ENCODE measurements around the gene TRIM63. TPM values are rescaled to one million over a fixed set of nuclear protein-coding genes. Genes with fewer than 3 reads are reported as not detected.

The TRIM63 gene
- total and polyA plus RNA-seq, 2 of the 8 experiments (the other 6 are each of a cell fraction or from before 2014, with no cell fraction given): not detected

DNA sequence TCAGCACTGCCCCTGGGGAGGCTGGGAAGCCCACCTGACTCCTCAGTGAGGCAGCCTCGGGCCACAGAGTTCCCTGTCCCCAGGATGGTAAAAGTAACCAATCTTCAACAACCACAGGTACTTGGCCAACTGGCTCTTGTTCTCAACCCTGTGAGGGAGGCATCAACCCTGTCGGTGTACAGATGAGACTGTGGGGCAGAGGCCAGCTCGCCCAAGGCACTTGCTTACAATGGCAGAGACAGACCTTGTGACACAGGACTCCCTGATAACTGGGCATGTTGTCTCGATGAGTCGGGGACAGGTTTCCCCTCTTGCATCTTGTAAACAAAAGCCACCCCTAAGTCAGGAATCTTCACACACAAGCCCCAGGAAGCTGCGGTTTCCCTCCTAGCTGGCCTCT is 29.5 kb downstream of the TRIM63 start (continued):
- TF ChIP-seq, protein P1, sequence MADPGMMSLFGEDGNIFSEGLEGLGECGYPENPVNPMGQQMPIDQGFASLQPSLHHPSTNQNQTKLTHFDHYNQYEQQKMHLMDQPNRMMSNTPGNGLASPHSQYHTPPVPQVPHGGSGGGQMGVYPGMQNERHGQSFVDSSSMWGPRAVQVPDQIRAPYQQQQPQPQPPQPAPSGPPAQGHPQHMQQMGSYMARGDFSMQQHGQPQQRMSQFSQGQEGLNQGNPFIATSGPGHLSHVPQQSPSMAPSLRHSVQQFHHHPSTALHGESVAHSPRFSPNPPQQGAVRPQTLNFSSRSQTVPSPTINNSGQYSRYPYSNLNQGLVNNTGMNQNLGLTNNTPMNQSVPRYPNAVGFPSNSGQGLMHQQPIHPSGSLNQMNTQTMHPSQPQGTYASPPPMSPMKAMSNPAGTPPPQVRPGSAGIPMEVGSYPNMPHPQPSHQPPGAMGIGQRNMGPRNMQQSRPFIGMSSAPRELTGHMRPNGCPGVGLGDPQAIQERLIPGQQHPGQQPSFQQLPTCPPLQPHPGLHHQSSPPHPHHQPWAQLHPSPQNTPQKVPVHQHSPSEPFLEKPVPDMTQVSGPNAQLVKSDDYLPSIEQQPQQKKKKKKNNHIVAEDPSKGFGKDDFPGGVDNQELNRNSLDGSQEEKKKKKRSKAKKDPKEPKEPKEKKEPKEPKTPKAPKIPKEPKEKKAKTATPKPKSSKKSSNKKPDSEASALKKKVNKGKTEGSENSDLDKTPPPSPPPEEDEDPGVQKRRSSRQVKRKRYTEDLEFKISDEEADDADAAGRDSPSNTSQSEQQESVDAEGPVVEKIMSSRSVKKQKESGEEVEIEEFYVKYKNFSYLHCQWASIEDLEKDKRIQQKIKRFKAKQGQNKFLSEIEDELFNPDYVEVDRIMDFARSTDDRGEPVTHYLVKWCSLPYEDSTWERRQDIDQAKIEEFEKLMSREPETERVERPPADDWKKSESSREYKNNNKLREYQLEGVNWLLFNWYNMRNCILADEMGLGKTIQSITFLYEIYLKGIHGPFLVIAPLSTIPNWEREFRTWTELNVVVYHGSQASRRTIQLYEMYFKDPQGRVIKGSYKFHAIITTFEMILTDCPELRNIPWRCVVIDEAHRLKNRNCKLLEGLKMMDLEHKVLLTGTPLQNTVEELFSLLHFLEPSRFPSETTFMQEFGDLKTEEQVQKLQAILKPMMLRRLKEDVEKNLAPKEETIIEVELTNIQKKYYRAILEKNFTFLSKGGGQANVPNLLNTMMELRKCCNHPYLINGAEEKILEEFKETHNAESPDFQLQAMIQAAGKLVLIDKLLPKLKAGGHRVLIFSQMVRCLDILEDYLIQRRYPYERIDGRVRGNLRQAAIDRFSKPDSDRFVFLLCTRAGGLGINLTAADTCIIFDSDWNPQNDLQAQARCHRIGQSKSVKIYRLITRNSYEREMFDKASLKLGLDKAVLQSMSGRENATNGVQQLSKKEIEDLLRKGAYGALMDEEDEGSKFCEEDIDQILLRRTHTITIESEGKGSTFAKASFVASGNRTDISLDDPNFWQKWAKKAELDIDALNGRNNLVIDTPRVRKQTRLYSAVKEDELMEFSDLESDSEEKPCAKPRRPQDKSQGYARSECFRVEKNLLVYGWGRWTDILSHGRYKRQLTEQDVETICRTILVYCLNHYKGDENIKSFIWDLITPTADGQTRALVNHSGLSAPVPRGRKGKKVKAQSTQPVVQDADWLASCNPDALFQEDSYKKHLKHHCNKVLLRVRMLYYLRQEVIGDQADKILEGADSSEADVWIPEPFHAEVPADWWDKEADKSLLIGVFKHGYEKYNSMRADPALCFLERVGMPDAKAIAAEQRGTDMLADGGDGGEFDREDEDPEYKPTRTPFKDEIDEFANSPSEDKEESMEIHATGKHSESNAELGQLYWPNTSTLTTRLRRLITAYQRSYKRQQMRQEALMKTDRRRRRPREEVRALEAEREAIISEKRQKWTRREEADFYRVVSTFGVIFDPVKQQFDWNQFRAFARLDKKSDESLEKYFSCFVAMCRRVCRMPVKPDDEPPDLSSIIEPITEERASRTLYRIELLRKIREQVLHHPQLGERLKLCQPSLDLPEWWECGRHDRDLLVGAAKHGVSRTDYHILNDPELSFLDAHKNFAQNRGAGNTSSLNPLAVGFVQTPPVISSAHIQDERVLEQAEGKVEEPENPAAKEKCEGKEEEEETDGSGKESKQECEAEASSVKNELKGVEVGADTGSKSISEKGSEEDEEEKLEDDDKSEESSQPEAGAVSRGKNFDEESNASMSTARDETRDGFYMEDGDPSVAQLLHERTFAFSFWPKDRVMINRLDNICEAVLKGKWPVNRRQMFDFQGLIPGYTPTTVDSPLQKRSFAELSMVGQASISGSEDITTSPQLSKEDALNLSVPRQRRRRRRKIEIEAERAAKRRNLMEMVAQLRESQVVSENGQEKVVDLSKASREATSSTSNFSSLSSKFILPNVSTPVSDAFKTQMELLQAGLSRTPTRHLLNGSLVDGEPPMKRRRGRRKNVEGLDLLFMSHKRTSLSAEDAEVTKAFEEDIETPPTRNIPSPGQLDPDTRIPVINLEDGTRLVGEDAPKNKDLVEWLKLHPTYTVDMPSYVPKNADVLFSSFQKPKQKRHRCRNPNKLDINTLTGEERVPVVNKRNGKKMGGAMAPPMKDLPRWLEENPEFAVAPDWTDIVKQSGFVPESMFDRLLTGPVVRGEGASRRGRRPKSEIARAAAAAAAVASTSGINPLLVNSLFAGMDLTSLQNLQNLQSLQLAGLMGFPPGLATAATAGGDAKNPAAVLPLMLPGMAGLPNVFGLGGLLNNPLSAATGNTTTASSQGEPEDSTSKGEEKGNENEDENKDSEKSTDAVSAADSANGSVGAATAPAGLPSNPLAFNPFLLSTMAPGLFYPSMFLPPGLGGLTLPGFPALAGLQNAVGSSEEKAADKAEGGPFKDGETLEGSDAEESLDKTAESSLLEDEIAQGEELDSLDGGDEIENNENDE (IDR thresholded peaks at IDR 0.05; ENCODE audit: insufficient replicate concordance, low read length): no peak
- TF ChIP-seq SIRT6 (IDR thresholded peaks at IDR 0.05; ENCODE audit: low read length): no peak
- no peak for TF ChIP-seq RBBP5 (IDR thresholded peaks at IDR 0.05; ENCODE audit: borderline replicate concordance, low read depth, low read length)
- TF ChIP-seq, protein P2, sequence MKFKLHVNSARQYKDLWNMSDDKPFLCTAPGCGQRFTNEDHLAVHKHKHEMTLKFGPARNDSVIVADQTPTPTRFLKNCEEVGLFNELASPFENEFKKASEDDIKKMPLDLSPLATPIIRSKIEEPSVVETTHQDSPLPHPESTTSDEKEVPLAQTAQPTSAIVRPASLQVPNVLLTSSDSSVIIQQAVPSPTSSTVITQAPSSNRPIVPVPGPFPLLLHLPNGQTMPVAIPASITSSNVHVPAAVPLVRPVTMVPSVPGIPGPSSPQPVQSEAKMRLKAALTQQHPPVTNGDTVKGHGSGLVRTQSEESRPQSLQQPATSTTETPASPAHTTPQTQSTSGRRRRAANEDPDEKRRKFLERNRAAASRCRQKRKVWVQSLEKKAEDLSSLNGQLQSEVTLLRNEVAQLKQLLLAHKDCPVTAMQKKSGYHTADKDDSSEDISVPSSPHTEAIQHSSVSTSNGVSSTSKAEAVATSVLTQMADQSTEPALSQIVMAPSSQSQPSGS (IDR thresholded peaks at IDR 0.05; ENCODE audit: low read length): no peak
- TF ChIP-seq, protein P3, sequence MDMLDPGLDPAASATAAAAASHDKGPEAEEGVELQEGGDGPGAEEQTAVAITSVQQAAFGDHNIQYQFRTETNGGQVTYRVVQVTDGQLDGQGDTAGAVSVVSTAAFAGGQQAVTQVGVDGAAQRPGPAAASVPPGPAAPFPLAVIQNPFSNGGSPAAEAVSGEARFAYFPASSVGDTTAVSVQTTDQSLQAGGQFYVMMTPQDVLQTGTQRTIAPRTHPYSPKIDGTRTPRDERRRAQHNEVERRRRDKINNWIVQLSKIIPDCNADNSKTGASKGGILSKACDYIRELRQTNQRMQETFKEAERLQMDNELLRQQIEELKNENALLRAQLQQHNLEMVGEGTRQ (IDR thresholded peaks at IDR 0.05; ENCODE audit: low read length): no peak

Measured in H1 (cell line).